SW480 (cell line): ENCODE results near the gene SEC22C.
"Not testable (repeated sequence)": the region's sequence is repeated elsewhere in the genome, so short reads cannot be mapped to it uniquely, and the experiment has no call there.

Experiments used
- DNase-seq: peaks from one replicate; pipeline ENCODE4 v3.0.0-alpha.2; 2016; ENCODE audit warnings: low spot score

Gene SEC22C

DNA sequence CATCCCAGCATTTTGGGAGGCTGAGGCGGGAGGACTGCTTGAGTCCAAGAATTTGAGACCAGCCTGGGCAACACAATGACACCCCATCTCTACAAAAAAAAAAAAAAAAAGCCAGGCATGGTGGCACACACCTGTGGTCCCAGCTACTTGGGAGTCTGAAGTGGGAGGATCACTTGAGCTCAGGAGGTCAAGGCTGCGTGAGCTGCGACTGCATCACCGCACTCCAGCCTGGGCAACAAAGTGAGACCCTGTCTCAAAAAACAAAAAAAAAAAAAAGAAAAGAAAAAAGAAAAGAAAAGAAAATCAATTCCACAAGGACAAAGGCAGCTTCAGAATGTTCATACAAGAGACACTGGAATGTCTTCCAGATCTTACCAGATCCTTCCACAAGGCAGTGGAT lies 2.4 kb downstream of the SEC22C start:
- not testable (repeated sequence) for DNase-seq

DNA sequence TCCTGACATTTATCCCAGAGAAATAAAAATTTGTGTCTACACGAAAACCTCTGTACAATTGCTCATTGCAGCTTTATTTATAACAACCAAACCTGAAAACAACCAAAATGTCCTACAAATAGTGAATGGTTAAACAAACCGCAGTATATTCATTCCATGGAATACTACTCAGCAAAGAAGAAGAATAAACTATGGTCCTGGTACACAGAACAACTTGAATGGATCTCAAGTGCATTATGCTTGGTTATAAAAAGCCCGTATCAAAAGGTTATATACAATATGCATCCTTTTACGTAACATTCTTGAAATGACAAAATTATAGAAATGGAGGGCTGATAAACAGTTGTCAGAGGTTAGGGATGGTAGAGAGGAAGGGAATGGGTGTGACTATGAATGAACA lies 3.7 kb downstream of the SEC22C start:
- DNase-seq, result no peak

- no peak for DNase-seq
These were observed 6.5 kb downstream of the SEC22C start for GRCh38 chr3:42575137-42575741.

GRCh38 chr3:42572278-42572677 lies 9.5 kb downstream of the SEC22C start:
- DNase-seq, result peak; percentile 41

- no peak for DNase-seq
These were observed 12.1 kb downstream of the SEC22C start for GRCh38 chr3:42569593-42570142.

- no peak for DNase-seq
These were observed 19.5 kb downstream of the SEC22C start for GRCh38 chr3:42562047-42562907.

GRCh38 chr3:42557854-42558253 lies 23.9 kb downstream of the SEC22C start:
- DNase-seq, result peak; percentile 46

DNA sequence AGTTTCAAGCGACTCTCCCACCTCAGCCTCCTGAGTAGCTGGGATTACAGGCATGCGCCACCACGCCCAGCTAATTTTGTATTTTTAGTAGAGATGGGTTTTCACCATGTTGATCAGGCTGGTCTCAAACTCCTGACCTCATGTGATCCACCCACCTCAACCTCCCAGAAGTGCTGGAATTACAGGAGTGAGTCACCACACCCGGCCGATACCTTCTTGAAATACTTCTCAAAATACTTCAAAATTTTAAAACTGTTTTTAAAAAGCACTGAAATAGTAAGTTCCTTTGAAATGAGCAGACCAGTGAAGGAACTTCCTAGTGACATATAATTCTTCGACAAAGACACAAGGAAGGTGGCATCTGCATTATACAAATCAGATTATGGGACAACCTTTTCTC lies 24.9 kb downstream of the SEC22C start:
- not testable (repeated sequence) for DNase-seq

DNA sequence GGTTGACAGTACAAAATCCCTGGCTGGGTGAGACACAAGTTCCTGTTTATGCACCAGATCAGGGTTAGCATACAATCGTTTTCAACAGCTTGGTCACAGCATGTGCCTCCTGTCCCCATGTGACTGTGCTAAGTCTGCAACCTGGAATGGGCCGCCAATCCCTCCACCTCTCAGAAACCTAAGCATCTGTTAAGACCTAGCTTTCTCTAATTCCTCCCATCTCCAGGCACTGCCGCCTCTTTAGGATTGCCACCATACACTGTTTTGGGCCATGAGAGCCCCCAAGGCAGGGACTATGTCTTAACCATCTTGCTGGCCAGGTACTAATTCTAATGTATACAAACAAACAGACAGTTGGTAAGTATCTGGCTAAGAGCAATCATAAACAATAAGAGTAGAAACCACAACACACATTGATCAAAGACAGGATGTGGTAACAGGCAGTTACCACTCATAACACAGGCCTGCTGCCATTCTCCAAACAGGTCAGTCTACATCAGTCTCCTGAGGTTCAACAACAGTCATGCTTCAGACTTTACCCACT lies 25.6 kb downstream of the SEC22C start:
- DNase-seq, result peak; percentile 88

DNA sequence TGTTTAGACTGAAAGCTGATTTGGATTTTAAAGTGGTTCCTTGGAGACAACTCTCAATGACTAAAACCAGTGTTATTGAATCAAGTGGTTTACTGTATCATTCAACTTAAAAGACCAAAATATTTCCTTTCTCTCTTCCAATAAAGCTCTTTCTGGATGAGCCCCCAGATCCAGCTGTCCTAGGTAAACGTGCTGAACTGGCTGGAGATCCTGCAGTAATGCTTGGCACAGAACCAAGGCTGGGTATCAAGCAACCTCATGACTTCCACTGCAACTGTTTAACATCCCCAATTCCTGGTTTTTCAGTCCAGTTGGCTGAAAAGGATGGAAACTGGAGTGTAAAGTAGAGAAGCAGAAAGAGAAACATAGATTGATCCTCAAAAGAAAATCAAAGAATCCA lies 28.9 kb downstream of the SEC22C start:
- DNase-seq, result no peak

- DNase-seq, result no peak
These were observed 31.5 kb downstream of the SEC22C start for GRCh38 chr3:42550250-42550649.

DNA sequence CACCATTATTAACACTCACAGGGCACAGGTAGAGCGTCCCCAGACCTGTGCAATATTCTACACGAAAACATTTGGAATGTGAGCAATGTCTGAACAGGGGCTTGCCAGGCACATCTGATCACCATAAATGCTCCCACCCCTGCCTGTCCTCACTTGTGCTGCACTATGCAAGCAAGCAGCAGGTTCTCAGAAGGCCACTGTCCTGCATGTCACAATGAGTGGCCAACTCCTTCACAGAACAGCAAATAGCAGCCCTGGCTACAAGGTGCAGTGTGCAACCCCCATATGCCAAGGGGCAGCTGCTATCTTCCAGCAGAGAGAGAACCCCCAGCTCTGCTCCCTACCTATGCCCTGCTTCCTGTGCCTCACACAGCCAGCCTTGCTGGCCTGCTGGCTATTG lies 32.6 kb downstream of the SEC22C start:
- no peak for DNase-seq

- peak; percentile 47 for DNase-seq
These were observed 34.3 kb downstream of the SEC22C start for GRCh38 chr3:42547401-42547945.

DNA sequence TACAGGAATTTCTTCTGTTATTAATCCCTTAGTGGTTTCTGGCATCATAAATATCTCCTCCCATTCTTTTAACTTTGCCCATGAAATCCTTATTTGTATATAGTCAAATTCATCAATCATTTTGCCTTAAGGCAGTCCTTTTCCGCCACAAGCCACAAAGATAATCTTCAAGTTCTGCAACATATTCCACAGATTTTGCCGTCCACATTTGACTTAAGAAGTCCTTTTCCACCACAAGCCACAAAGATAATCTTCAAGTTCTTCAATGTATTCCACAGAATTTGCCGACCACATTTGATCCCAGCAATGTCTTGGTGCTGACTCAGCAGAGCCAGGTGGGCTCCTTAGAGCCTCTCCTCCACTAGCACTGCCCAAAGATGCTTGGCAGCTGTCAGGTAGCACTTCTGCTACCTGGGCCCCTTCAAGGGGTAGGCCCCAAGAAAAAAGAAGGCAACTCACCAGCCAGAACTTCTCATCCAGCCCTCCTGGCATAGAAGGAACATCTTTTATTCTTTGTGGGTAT lies 35.0 kb downstream of the SEC22C start:
- DNase-seq, result no peak

DNA sequence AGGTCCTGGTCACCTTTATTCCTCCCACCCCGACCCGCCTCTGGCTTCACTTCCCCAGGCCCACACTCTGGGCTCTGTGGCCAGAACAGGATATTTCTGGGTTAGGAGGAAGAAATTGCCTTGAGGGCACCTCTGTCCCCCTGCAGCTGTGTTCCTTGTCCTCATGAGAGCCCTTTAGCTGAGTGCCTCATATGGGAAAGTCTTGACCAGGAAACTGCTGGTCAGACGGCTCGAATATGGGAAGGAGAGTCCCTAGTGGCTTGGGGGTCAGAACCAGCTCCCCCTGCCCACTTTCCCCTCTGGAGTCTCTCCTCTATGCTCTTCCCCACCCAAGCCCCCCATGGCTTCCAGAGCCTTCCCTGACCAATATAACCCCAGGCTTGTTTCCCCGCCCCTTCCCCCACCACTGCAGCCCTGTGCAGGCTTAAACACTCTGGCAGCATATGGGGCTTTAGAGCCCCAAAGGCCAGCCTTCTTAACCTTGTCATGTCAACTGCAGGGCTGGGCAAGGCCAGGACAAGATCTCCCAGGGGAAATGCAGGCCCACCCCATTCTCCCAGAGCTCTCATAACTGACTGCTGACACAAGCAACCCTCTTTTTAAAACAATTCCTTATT lies 36.4 kb downstream of the SEC22C start:
- DNase-seq, result no peak

GRCh38 chr3:42544492-42545283 lies 37.1 kb downstream of the SEC22C start:
- DNase-seq, result no peak

DNA sequence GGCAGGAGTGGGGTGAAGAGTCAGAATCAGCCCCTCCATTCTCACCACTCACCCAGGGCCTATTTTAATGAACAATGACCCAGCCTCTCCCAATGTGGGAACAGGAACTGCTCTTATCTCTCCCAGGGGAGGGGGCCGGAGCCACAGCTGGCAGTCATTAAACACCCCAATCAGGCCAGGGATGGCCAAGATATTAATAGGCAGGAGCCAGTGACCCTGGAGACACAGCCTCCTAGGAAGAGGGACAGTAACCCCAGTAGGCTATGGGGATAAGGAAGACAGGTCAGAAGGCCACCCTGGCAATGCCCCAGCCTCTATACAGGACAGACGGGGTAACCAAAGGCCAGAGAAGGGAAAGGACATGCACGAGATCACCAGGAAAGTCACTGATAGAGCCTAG lies 40.7 kb downstream of the SEC22C start:
- DNase-seq, result no peak

GRCh38 chr3:42539871-42540714 lies 41.7 kb downstream of the SEC22C start:
- DNase-seq, result peak; percentile 44

DNA sequence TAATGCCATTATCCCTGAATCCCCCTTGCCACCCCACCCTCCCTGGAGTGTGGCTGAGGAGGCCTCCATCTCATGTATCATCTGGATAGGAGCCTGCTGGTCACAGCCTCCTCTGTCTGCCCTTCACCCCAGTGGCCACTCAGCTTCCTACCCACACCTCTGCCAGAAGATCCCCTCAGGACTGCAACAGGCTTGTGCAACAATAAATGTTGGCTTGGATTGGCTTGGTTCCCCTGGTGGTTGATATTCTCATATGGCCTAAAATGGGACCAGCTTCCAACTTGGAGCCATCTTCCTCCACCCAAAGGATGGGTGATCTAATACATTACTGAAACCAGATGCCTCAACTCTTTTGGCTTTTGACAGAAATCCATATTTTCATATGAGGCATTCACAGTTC lies 44.4 kb downstream of the SEC22C start:
- no peak for DNase-seq
